Mesothelial cell of epicardium (in vitro differentiated cells): Measurements from ENCODE around the gene RAP1GAP. TPM values are rescaled to one million over a fixed set of nuclear protein-coding genes. Genes with fewer than 3 reads are reported as not detected.

Source experiments
- DNase-seq, 2 experiments: peaks; one replicate each; pipeline ENCODE4 v3.0.0; 2021; ENCODE audit warnings: low spot score in 2 of 2; ENCODE audit not compliant: unreplicated experiment in 2 of 2
- H3K27ac Mint-ChIP-seq: 2 replicates; pipeline ENCODE4 v1.8.0; 2021; ENCODE audit warnings: mixed read lengths
- H3K27me3 Mint-ChIP-seq: 2 replicates; pipeline ENCODE4 v1.8.0; 2021; ENCODE audit warnings: low read depth, mixed read lengths
- H3K36me3 Mint-ChIP-seq: 2 replicates; pipeline ENCODE4 v1.8.0; 2021; ENCODE audit warnings: mixed read lengths
- H3K4me1 Mint-ChIP-seq: 2 replicates; pipeline ENCODE4 v1.8.0; 2021; ENCODE audit warnings: mixed read lengths
- H3K4me3 Mint-ChIP-seq: 2 replicates; pipeline ENCODE4 v1.8.0; 2021; ENCODE audit warnings: mild to moderate bottlenecking, moderate library complexity, mixed read lengths
- H3K9me3 Mint-ChIP-seq: 2 replicates; pipeline ENCODE4 v1.8.0; 2021; ENCODE audit warnings: mixed read lengths
- CTCF ChIP-seq: fragments of 200-600 bp; sonication (generic); IDR thresholded peaks from one replicate; pipeline ENCODE4 v1.5.0; 2021; ENCODE audit warnings: antibody characterized with exemption; ENCODE audit not compliant: unreplicated experiment
- total RNA-seq: library from RNA; stranded (reverse); gene quantifications from 3 replicates; pipeline ENCODE4 v1.2.1, GENCODE V29; 2021

The RAP1GAP gene
- 7.1 to 10.2 TPM (median 8.0 TPM) in 3 replicates for total RNA-seq

DNA sequence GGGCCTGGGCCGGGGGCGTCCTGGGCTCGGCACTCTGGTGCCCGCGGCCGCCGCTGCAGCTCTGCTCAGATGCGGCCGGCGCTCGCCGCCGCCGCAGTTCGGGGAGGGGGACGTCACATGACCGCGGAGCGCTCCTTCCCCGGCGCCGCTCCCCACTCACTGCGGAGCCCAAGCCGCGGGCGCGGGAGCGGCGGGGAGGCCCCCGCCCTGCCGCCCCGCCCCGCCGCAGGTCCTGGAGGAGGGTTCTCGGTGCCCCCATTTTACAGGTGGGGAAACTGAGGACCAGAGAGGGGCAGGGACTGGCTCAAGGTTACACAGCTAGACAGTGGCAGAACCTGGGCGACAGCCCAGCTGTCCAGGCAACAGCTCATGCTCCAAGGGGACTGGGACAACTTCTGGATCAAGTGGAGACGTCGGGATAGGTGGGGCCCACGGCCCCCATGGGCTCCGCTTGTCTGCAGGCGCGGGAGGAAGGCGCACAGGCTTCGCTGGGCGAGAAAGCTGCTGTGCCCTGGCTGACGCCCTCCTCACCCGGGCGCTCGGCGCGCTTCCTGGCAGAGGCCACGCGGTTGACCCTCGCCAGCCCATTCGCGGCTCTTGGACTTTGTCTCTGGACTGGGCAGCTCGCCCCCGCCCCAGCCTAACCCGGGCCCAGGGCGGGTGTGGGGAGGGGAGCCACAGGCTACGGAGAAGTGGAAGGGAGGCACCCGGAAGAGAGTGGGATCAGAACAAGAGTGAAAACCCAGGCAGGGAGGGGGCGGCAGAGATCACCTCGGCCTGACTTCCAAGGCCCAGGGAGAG lies at the start of gene RAP1GAP:
Gene RAP1GAP (minus strand): TSS at position 100 of the 801 bp plus-strand sequence. CDS start 49,325 bp downstream, outside the sequence.
- no peak within 1 kb of the TSS for H3K27ac Mint-ChIP-seq
- no peaks in the 10 kb centered on the region for H3K36me3 Mint-ChIP-seq
- H3K27me3 Mint-ChIP-seq: peaks cover 50% of the 10 kb centered on the region
- H3K9me3 Mint-ChIP-seq: no peaks in the 10 kb centered on the region
- peak in 1 of 2 experiments; percentile 58 for DNase-seq
- no peak for TF ChIP-seq CTCF
- H3K4me1 Mint-ChIP-seq: peaks cover 18% of the 10 kb centered on the region
- H3K4me3 Mint-ChIP-seq: peak within 1 kb of the TSS; percentile 58

DNA sequence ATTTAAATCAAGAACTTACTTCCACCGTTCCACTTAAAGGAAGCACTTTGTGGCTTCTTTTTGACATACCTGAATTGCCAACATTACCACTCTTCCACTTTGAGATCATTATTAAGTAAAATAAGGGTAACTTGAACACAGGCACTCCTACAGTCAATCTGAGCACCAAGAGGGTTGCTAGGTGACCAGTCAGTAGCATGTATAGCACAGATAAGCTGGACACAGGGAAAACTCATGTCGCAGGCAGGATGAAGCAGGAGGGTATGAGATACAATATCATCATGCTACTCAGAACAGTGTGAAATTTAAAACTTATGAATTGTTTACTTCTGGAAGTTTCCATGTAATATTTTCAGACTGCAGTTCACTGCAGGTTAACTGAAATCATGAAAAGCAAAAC lies 47.0 kb upstream of the RAP1GAP start:
- no peaks in the 10 kb centered on the region for H3K9me3 Mint-ChIP-seq

GRCh38 chr1:21707891-21708290 lies 38.7 kb upstream of the RAP1GAP start:
- Mint-ChIP-seq H3K9me3 (no peaks in the 10 kb centered on the region), H3K4me3 (no peak overlapping the region), H3K36me3 (peaks cover 23% of the 10 kb centered on the region), H3K27me3 (no peaks in the 10 kb centered on the region), H3K27ac (no peak overlapping the region), H3K4me1 (no peaks in the 10 kb centered on the region)
- no peak for TF ChIP-seq CTCF
- DNase-seq: no peak

More for the DNA sequence above, 47.0 kb upstream of the RAP1GAP start:
- Mint-ChIP-seq H3K27me3 (no peaks in the 10 kb centered on the region), H3K36me3 (peaks cover 38% of the 10 kb centered on the region), H3K27ac (no peak overlapping the region), H3K4me1 (no peaks in the 10 kb centered on the region), H3K4me3 (no peak overlapping the region)
- no peak for DNase-seq
- no peak for TF ChIP-seq CTCF

- no peaks in the 10 kb centered on the region for H3K9me3 Mint-ChIP-seq
- no peak for DNase-seq
- peaks cover 24% of the 10 kb centered on the region for H3K36me3 Mint-ChIP-seq
- no peaks in the 10 kb centered on the region for H3K4me1 Mint-ChIP-seq
- H3K27ac Mint-ChIP-seq: peak overlapping the region; percentile 16
- no peaks in the 10 kb centered on the region for H3K27me3 Mint-ChIP-seq
- TF ChIP-seq CTCF: no peak
- no peak overlapping the region for H3K4me3 Mint-ChIP-seq
Measured at GRCh38 chr1:21707086-21707840, 38.1 kb upstream of the RAP1GAP start.

DNA sequence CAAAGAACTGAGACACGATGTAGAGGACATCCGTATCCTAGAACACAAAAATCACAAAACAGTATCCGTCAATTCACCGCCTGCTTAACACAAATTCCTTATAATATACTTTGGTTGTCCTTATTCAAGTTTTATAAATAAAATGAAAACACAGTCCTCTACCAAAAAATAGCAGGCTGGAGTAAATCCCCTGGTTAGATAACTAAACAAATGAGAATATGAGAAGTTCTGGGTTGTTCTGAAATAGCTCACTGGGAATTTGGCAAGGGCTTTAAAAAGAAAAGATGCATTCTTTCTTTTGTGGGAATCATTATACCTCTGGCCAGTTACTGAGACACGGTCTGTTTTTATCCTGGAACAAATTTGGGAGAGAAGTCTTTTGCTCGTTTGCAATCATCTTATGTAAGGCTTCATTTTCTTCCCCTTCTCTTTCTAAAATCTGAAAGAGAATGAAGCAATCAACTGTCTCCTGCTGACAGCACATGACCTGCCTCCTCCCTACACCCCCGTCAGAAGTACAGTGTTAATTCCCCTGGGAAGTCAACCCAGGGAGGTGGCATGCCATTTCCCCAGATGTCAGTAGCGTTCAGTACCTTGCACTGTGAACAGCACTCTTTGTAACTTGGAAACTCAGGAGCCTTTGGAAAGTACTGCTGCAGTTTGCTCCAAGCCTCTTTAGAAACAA lies 37.1 kb upstream of the RAP1GAP start:
- Mint-ChIP-seq H3K27me3 (no peaks in the 10 kb centered on the region), H3K9me3 (no peaks in the 10 kb centered on the region), H3K4me1 (no peaks in the 10 kb centered on the region), H3K36me3 (peaks cover 27% of the 10 kb centered on the region), H3K4me3 (no peak overlapping the region), H3K27ac (no peak overlapping the region)
- no peak for DNase-seq
- TF ChIP-seq CTCF: no peak
